Karpas-422 (cell line): ENCODE measurements around the gene SYT12. TPM values are rescaled to one million over a fixed set of nuclear protein-coding genes. Genes with fewer than 3 reads are reported as not detected.

Source experiments
- DNase-seq: peaks from one replicate; pipeline ENCODE4 v3.0.0-alpha.2; 2015
- H2AFZ ChIP-seq: fragments of 200-600 bp; sonication (generic); 2 replicates; pipeline ENCODE4 v1.6.1; 2014; ENCODE audit warnings: antibody characterized with exemption, low read length, mixed read lengths
- H3K27ac ChIP-seq: fragments of 200-600 bp; sonication (generic); 2 replicates; pipeline ENCODE4 v1.5.1; 2014; ENCODE audit warnings: mild to moderate bottlenecking, low read length, moderate library complexity
- H3K27me3 ChIP-seq: fragments of 200-600 bp; sonication (generic); 2 replicates; pipeline ENCODE4 v1.6.1; 2014; ENCODE audit warnings: low read length, mixed read lengths
- H3K36me3 ChIP-seq: fragments of 200-600 bp; sonication (generic); 2 replicates; pipeline ENCODE4 v1.6.1; 2014; ENCODE audit warnings: low read length, mixed read lengths; ENCODE audit not compliant: insufficient read depth
- H3K4me1 ChIP-seq: fragments of 200-600 bp; sonication (generic); 2 replicates; pipeline ENCODE4 v1.6.1; 2014; ENCODE audit warnings: mild to moderate bottlenecking, low read length, mixed read lengths
- H3K4me2 ChIP-seq: fragments of 200-600 bp; sonication (generic); 2 replicates; pipeline ENCODE4 v1.6.1; 2014; ENCODE audit warnings: low read length, low read depth, mild to moderate bottlenecking; ENCODE audit not compliant: poor library complexity, severe bottlenecking
- H3K4me3 ChIP-seq: fragments of 200-600 bp; sonication (generic); 2 replicates; pipeline ENCODE4 v1.5.1; 2014; ENCODE audit warnings: mild to moderate bottlenecking, antibody characterized with exemption, low read length, mixed read lengths
- H3K79me2 ChIP-seq: fragments of 200-600 bp; sonication (generic); 2 replicates; pipeline ENCODE4 v1.6.1; 2014; ENCODE audit warnings: mild to moderate bottlenecking, low read length, mixed read lengths
- H3K9ac ChIP-seq: fragments of 200-600 bp; sonication (generic); 2 replicates; pipeline ENCODE4 v1.6.0; 2014; ENCODE audit warnings: low read length
- H3K9me2 ChIP-seq: fragments of 200-600 bp; sonication (generic), shearing (Covaris generic); replicated peaks from 2 replicates; pipeline ENCODE4 v1.6.0; 2014; ENCODE audit warnings: mild to moderate bottlenecking, low read length, moderate library complexity; ENCODE audit not compliant: insufficient read depth
- H3K9me3 ChIP-seq: fragments of 300-700, 200-600 bp; sonication (generic); 2 replicates; pipeline ENCODE4 v1.6.1; 2014; ENCODE audit warnings: low read length, mixed read lengths
- H4K20me1 ChIP-seq: fragments of 200-600 bp; sonication (generic); 2 replicates; pipeline ENCODE4 v1.6.1; 2014; ENCODE audit warnings: mild to moderate bottlenecking, antibody characterized with exemption, low read length, low read depth; ENCODE audit not compliant: insufficient read depth
- total RNA-seq: library from RNA; depleted of rRNA; stranded (reverse); fragments of >200 nt; shearing (Covaris generic); gene quantifications from 2 replicates; pipeline ENCODE4 v1.2.3, GENCODE V29; 2014; ENCODE audit warnings: low replicate concordance

The SYT12 gene
- total RNA-seq, 1 experiment from 2014 or later, result not detected

DNA sequence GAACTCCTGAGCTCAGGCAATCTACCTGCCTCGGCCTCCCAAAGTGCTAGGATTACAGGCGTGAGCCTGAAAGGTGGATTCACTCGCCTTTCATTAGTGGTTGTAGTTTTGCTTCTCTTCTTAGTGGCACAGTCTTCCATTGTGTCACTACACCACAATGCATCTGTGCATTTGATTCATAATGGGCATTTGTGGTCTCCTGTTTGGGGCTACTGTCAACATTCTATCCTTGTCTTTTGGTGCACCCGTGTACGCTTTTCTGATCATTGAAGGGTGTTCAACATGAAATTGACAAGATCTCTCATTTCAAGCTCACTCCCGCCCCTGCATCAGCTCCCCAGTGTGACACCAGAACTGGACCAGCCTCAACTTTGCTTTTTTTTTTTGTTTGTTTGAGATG, 2.0 kb upstream of the SYT12 start:
- no peak for DNase-seq
- H3K4me2 ChIP-seq, result no peak overlapping the region

GRCh38 chr11:67022341-67022933, 497 bp upstream of the SYT12 start:
- H3K27me3 ChIP-seq, result no peaks in the 10 kb centered on the region
- H3K9me3 ChIP-seq, result no peaks in the 10 kb centered on the region
- no peaks in the 10 kb centered on the region for H4K20me1 ChIP-seq
- peaks cover 20% of the 10 kb centered on the region for H3K4me1 ChIP-seq
- no peak for DNase-seq
- H3K4me2 ChIP-seq, result no peak overlapping the region
- no peak overlapping the region for H3K9ac ChIP-seq
- H3K4me3 ChIP-seq, result no peak overlapping the region
- no peak overlapping the region for H3K27ac ChIP-seq
- no peaks in the 10 kb centered on the region for H3K36me3 ChIP-seq
- H3K9me2 ChIP-seq, result no peaks in the 10 kb centered on the region
- no peaks in the 10 kb centered on the region for H3K79me2 ChIP-seq
- H2AFZ ChIP-seq, result no peak overlapping the region

More for the DNA sequence above, 2.0 kb upstream of the SYT12 start:
- H3K27me3 ChIP-seq, result no peaks in the 10 kb centered on the region
- no peak overlapping the region for H3K4me3 ChIP-seq
- H2AFZ ChIP-seq, result no peak overlapping the region
- H3K9me2 ChIP-seq, result no peaks in the 10 kb centered on the region
- peaks cover 21% of the 10 kb centered on the region for H3K4me1 ChIP-seq
- no peaks in the 10 kb centered on the region for H3K9me3 ChIP-seq
- H3K36me3 ChIP-seq, result no peaks in the 10 kb centered on the region
- no peaks in the 10 kb centered on the region for H4K20me1 ChIP-seq
- H3K79me2 ChIP-seq, result no peaks in the 10 kb centered on the region
- H3K27ac ChIP-seq, result no peak overlapping the region
- no peak overlapping the region for H3K9ac ChIP-seq

DNA sequence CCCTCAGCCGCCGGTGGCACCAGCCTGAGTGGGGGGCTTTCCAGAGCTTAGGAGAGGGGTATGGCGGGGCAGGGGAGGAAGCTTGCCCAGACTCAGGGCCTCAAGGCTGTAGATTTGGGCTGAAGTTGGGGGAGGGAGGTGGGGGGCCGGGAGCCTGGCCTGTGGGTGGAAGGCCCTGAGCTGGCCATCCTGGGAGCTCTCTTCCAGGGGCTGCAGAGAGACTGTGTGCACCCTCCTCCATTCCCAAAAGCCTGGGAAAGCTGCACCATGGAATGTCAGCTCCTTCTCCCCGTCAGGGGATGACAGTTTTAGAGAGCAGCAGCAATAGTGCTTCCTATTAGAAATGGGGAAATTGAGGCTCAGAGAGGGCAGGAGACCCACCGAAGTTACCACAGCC, 1.0 kb downstream of the SYT12 start:
- Histone ChIP-seq H3K4me1 (peaks cover 36% of the 10 kb centered on the region), H3K4me3 (no peak overlapping the region), H3K9me2 (no peaks in the 10 kb centered on the region), H3K9ac (no peak overlapping the region), H3K4me2 (no peak overlapping the region), H3K79me2 (no peaks in the 10 kb centered on the region), H3K9me3 (no peaks in the 10 kb centered on the region), H2AFZ (no peak overlapping the region), H3K27me3 (no peaks in the 10 kb centered on the region), H3K36me3 (no peaks in the 10 kb centered on the region), H3K27ac (no peak overlapping the region), H4K20me1 (no peaks in the 10 kb centered on the region)
- no peak for DNase-seq

GRCh38 chr11:67024410-67024809, 1.5 kb downstream of the SYT12 start:
- no peak overlapping the region for H3K27ac ChIP-seq
- H3K27me3 ChIP-seq, result no peaks in the 10 kb centered on the region
- H3K4me3 ChIP-seq, result no peak overlapping the region

DNA sequence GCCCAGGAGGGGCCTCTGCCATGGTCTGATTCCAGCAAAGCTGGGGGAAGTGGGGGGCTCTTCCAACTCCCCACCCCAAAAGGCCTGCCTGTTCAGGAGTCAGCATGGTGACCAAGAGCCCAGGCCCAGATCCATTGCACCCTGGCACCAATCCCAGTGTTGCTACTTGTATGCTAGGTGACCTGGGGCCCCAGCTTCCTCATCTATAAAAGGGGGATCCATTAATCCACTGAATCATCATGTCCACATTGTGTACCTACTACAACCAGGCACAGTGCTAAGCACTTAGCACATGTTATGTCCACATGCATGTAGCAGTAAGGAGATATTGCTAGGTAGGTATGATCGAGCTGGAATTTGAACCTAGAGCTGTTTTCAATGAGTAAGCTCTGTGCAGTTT, 2.0 kb downstream of the SYT12 start:
- Histone ChIP-seq H3K9ac (no peak overlapping the region), H2AFZ (no peak overlapping the region), H4K20me1 (no peaks in the 10 kb centered on the region), H3K4me2 (no peak overlapping the region), H3K27me3 (no peaks in the 10 kb centered on the region), H3K27ac (no peak overlapping the region), H3K36me3 (no peaks in the 10 kb centered on the region), H3K79me2 (no peaks in the 10 kb centered on the region), H3K9me2 (no peaks in the 10 kb centered on the region), H3K9me3 (no peaks in the 10 kb centered on the region), H3K4me1 (peaks cover 46% of the 10 kb centered on the region), H3K4me3 (no peak overlapping the region)
- peak; percentile 53 for DNase-seq

More at GRCh38 chr11:67024410-67024809, 1.5 kb downstream of the SYT12 start:
- no peaks in the 10 kb centered on the region for H3K79me2 ChIP-seq
- no peaks in the 10 kb centered on the region for H3K9me3 ChIP-seq
- no peaks in the 10 kb centered on the region for H3K9me2 ChIP-seq
- H2AFZ ChIP-seq, result no peak overlapping the region
- no peaks in the 10 kb centered on the region for H4K20me1 ChIP-seq
- peaks cover 40% of the 10 kb centered on the region for H3K4me1 ChIP-seq
- peak; percentile 54 for DNase-seq
- no peak overlapping the region for H3K4me2 ChIP-seq
- no peaks in the 10 kb centered on the region for H3K36me3 ChIP-seq
- no peak overlapping the region for H3K9ac ChIP-seq

GRCh38 chr11:67025750-67026149, 2.8 kb downstream of the SYT12 start:
- H3K4me1 ChIP-seq, result peaks cover 54% of the 10 kb centered on the region
- H3K9me2 ChIP-seq, result no peaks in the 10 kb centered on the region
- no peaks in the 10 kb centered on the region for H4K20me1 ChIP-seq
- no peak overlapping the region for H3K4me3 ChIP-seq
- no peak for DNase-seq
- no peaks in the 10 kb centered on the region for H3K79me2 ChIP-seq
- no peaks in the 10 kb centered on the region for H3K36me3 ChIP-seq
- H2AFZ ChIP-seq, result no peak overlapping the region
- H3K4me2 ChIP-seq, result no peak overlapping the region
- H3K27ac ChIP-seq, result no peak overlapping the region
- no peaks in the 10 kb centered on the region for H3K9me3 ChIP-seq
- H3K27me3 ChIP-seq, result no peaks in the 10 kb centered on the region
- H3K9ac ChIP-seq, result no peak overlapping the region

DNA sequence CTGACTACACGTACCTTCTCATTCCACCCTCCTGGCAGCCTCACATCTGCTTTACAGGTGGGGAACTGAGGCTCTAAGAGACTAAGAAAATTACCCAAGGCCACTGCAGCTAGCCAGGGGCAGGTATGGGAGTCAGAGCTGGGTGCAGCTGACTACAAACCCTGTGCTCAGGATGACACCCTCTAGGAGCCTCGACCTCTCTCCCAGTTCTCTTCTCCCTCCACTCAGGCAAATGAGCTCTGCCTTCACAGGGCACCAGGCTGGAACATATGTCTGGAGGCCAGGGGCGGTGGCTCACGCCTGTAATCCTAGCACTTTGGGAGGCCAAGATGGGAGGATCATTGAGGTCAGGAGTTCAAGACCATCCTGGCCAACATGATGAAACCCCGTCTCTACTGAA, 4.0 kb downstream of the SYT12 start:
- Histone ChIP-seq H3K27me3 (no peaks in the 10 kb centered on the region), H3K4me2 (peak overlapping the region; percentile 98), H3K4me1 (peaks cover 65% of the 10 kb centered on the region)

GRCh38 chr11:67027483-67027930, 4.6 kb downstream of the SYT12 start:
- Histone ChIP-seq H3K36me3 (no peaks in the 10 kb centered on the region), H3K9me3 (no peaks in the 10 kb centered on the region), H4K20me1 (no peaks in the 10 kb centered on the region), H3K79me2 (no peaks in the 10 kb centered on the region), H3K4me2 (peak overlapping the region; percentile 98), H3K9me2 (no peaks in the 10 kb centered on the region), H3K27me3 (no peaks in the 10 kb centered on the region), H3K4me3 (peak overlapping the region; percentile 64), H3K27ac (peak overlapping the region; percentile 90), H2AFZ (peak overlapping the region; percentile 68; the same call in 1 of the 2 replicates), H3K4me1 (peaks cover 69% of the 10 kb centered on the region), H3K9ac (peak overlapping the region; percentile 67)
- peak; percentile 78 for DNase-seq

More for the DNA sequence above, 4.0 kb downstream of the SYT12 start:
- no peak for DNase-seq
- Histone ChIP-seq H3K4me3 (no peak overlapping the region), H3K27ac (no peak overlapping the region), H2AFZ (no peak overlapping the region), H3K9ac (0 out of 2 replicates have a peak overlapping the region, but pooled peaks have one; percentile 14), H4K20me1 (no peaks in the 10 kb centered on the region), H3K9me2 (no peaks in the 10 kb centered on the region), H3K9me3 (no peaks in the 10 kb centered on the region), H3K36me3 (no peaks in the 10 kb centered on the region), H3K79me2 (no peaks in the 10 kb centered on the region)
